Mammary epithelial cell (primary cell): ENCODE measurements around the gene BICD2.

Experiments
- EZH2 ChIP-seq: IDR thresholded peaks from 2 replicates; pipeline ENCODE4 v1.6.1; 2012; ENCODE audit warnings: low read length, inconsistent platforms, borderline replicate concordance
- TF ChIP-seq, protein P1 (sequence below), 2 donors: IDR thresholded peaks in 1 of 2; conservative IDR thresholded peaks in 1 of 2; 2 replicates each; pipeline ENCODE4 v1.5.1; 2011 to 2012; ENCODE audit warnings: inconsistent platforms in 2 of 2, low read length in 2 of 2, mild to moderate bottlenecking in 2 of 2, control low read depth in 1 of 2, low read depth in 1 of 2; ENCODE audit not compliant: insufficient read depth in 1 of 2; ENCODE audit errors: extremely low read depth in 1 of 2

DNA sequence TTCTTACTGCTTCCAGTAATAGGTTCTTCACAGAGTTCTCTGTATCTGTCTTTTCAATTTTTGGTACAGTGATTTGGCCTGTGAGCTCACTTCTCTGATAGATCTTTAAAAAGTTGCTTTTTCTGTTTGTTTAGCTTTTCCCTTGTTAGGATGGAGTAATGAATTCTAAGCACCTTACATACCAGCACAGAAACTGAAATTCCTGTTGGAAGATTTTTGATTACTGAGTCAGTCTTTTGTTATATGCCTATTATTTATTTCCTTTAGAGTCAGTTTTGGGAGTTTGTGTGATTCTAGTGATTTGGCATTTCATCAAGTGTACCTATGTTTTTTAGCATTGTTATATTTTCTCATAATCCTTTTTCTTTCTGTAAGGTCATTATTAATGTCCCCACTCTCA, 57.1 kb downstream of the BICD2 start:
- TF ChIP-seq, protein P1, sequence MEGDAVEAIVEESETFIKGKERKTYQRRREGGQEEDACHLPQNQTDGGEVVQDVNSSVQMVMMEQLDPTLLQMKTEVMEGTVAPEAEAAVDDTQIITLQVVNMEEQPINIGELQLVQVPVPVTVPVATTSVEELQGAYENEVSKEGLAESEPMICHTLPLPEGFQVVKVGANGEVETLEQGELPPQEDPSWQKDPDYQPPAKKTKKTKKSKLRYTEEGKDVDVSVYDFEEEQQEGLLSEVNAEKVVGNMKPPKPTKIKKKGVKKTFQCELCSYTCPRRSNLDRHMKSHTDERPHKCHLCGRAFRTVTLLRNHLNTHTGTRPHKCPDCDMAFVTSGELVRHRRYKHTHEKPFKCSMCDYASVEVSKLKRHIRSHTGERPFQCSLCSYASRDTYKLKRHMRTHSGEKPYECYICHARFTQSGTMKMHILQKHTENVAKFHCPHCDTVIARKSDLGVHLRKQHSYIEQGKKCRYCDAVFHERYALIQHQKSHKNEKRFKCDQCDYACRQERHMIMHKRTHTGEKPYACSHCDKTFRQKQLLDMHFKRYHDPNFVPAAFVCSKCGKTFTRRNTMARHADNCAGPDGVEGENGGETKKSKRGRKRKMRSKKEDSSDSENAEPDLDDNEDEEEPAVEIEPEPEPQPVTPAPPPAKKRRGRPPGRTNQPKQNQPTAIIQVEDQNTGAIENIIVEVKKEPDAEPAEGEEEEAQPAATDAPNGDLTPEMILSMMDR (conservative IDR thresholded peaks at IDR 0.05 in 1 of 2, IDR thresholded peaks at IDR 0.05 in 1 of 2; ENCODE audit: extremely low read depth in 1 of 2, insufficient read depth in 1 of 2, low read depth in 1 of 2, low read length in 2 of 2): no peak
- TF ChIP-seq EZH2: no peak
